Upper lobe of left lung (tissue), 6 donors: ENCODE data around the gene AFTPH. TPM values are rescaled to one million over a fixed set of nuclear protein-coding genes. Genes with fewer than 3 reads are reported as not detected.

Experiments
- ATAC-seq, 2 donors: fragments of 200-7000 bp; cut with Tn5 transposase; one replicate each; pipeline ENCODE4 v1.9.1; 2022; ENCODE audit warnings: mild to moderate bottlenecking in 2 of 2, moderate library complexity in 2 of 2; ENCODE audit not compliant: low FRiP score in 2 of 2
- DNase-seq, 2 donors: peaks; one replicate each; pipeline ENCODE4 v3.0.0-alpha.2; 2019 to 2020
- H3K27ac ChIP-seq, 4 donors: fragments of 200-600 bp; sonication (generic); one replicate each; pipeline ENCODE4 v1.5.1; 2016 to 2019
- H3K27me3 ChIP-seq, 4 donors: fragments of 200-600 bp; sonication (generic); one replicate each; pipeline ENCODE4 v1.5.1; 2017 to 2019
- H3K36me3 ChIP-seq, 4 donors: fragments of 200-600 bp; sonication (generic); one replicate each; pipeline ENCODE4 v1.5.1; 2016 to 2019
- H3K4me1 ChIP-seq, 4 donors: fragments of 200-600 bp; sonication (generic); one replicate each; pipeline ENCODE4 v1.5.1; 2018 to 2019
- H3K4me3 ChIP-seq, 4 donors: fragments of 200-600 bp; sonication (generic); one replicate each; pipeline ENCODE4 v1.5.1; 2017 to 2019; ENCODE audit warnings: mild to moderate bottlenecking in 2 of 4, moderate library complexity in 1 of 4
- H3K9me3 ChIP-seq, 4 donors: fragments of 200-600 bp; sonication (generic); one replicate each; pipeline ENCODE4 v1.5.1; 2018 to 2019
- CTCF ChIP-seq, 6 experiments: fragments of 450-650 bp in 4 of 6; fragments of 200-600 bp in 2 of 6; sonication (generic) in 2 of 6; IDR thresholded peaks; one replicate each; pipeline ENCODE4 v1.5.1; 2016 to 2019; ENCODE audit warnings: antibody characterized with exemption in 6 of 6
- EP300 ChIP-seq, 4 donors: sonication (generic); formaldehyde crosslinking; IDR thresholded peaks; one replicate each; pipeline ENCODE4 v1.5.1; 2017; ENCODE audit warnings: antibody characterized with exemption in 4 of 4, control low read depth in 2 of 4
- POLR2A ChIP-seq, 4 donors: fragments of 450-650 bp; IDR thresholded peaks; one replicate each; pipeline ENCODE4 v1.5.1; 2016 to 2017; ENCODE audit warnings: antibody characterized with exemption in 4 of 4, mild to moderate bottlenecking in 2 of 4
- POLR2AphosphoS5 ChIP-seq, 2 donors: sonication (generic); formaldehyde crosslinking; IDR thresholded peaks; one replicate each; pipeline ENCODE4 v1.5.1; 2017; ENCODE audit warnings: antibody characterized with exemption in 2 of 2
- WGBS, 2 donors: methylation state at CpG; one replicate each; pipeline ENCODE4 v1.1.5; 2017 to 2018; 5-methylcytosine and 5-hydroxymethylcytosine counted together
- total RNA-seq, 6 donors: library from RNA; depleted of rRNA in 4 of 6; stranded (reverse); fragments of >200 nt in 4 of 6; gene quantifications; one replicate each; pipeline versions ENCODE4 v1.1.0 to v1.2.1, GENCODE V29; 2016 to 2021
- donor health status: DM: no; HTN: no; CAD: no; lungs with moderate emphysema.
- donor health status: DM: no; HTN: yes; CAD: no; lungs with severe emphysema.

AFTPH gene
- total RNA-seq, 6 donors from 2014 or later: 21.5 to 72.9 (median 35.4) TPM

- Histone ChIP-seq H3K4me3 (no peak overlapping the region), H3K27ac (no peak overlapping the region), H3K36me3 (no peaks in the 10 kb centered on the region), H3K4me1 (no peaks in the 10 kb centered on the region), H3K27me3 (no peaks in the 10 kb centered on the region), H3K9me3 (no peaks in the 10 kb centered on the region)
- no peak for TF ChIP-seq EP300 (IDR thresholded peaks at IDR 0.05)
- TF ChIP-seq POLR2A (IDR thresholded peaks at IDR 0.05): no peak
- no peak for TF ChIP-seq POLR2AphosphoS5 (IDR thresholded peaks at IDR 0.05)
- TF ChIP-seq CTCF (IDR thresholded peaks at IDR 0.05): no peak
- 95 to 97% methylated on average over 2 of the region's 2 CpGs for WGBS, 2 donors
- no peak for DNase-seq
- ATAC-seq: no peak
Measured at GRCh38 chr2:64506686-64507085, 17.4 kb upstream of the AFTPH start.

GRCh38 chr2:64514008-64514407, 10.1 kb upstream of the AFTPH start:
- H3K4me1 ChIP-seq: no peaks in the 10 kb centered on the region
- no peak for ATAC-seq

GRCh38 chr2:64515086-64515485, 9.0 kb upstream of the AFTPH start:
- Histone ChIP-seq H3K27me3 (no peaks in the 10 kb centered on the region), H3K4me1 (no peaks in the 10 kb centered on the region), H3K4me3 (no peak overlapping the region), H3K36me3 (no peaks in the 10 kb centered on the region), H3K9me3 (no peaks in the 10 kb centered on the region), H3K27ac (no peak overlapping the region)
- DNase-seq (no peak), ATAC-seq (no peak)
- TF ChIP-seq EP300 (IDR thresholded peaks at IDR 0.05) (no peak), POLR2A (IDR thresholded peaks at IDR 0.05) (no peak), POLR2AphosphoS5 (IDR thresholded peaks at IDR 0.05) (no peak), CTCF (IDR thresholded peaks at IDR 0.05) (no peak)
- 74 to 81% methylated on average over 3 of the region's 3 CpGs for WGBS, 2 donors

More at GRCh38 chr2:64514008-64514407, 10.1 kb upstream of the AFTPH start:
- WGBS, 2 donors: 13 to 40% methylated on average over 1 of the region's 1 CpG
- TF ChIP-seq POLR2A (IDR thresholded peaks at IDR 0.05) (no peak), CTCF (IDR thresholded peaks at IDR 0.05) (no peak), EP300 (IDR thresholded peaks at IDR 0.05) (no peak), POLR2AphosphoS5 (IDR thresholded peaks at IDR 0.05) (no peak)
- no peaks in the 10 kb centered on the region for H3K27me3 ChIP-seq
- no peaks in the 10 kb centered on the region for H3K36me3 ChIP-seq
- no peak overlapping the region for H3K27ac ChIP-seq
- no peak for DNase-seq
- H3K4me3 ChIP-seq: no peak overlapping the region
- H3K9me3 ChIP-seq: no peaks in the 10 kb centered on the region

GRCh38 chr2:64516651-64517510, 7.2 kb upstream of the AFTPH start:
- TF ChIP-seq POLR2AphosphoS5 (IDR thresholded peaks at IDR 0.05) (no peak), CTCF (IDR thresholded peaks at IDR 0.05) (no peak), EP300 (IDR thresholded peaks at IDR 0.05) (no peak), POLR2A (IDR thresholded peaks at IDR 0.05) (no peak)

GRCh38 chr2:64517511-64517884, 6.6 kb upstream of the AFTPH start:
- Histone ChIP-seq H3K36me3 (no peaks in the 10 kb centered on the region), H3K27ac (no peak overlapping the region), H3K9me3 (no peaks in the 10 kb centered on the region), H3K4me3 (no peak overlapping the region), H3K4me1 (peaks cover 0 to under 1% (median under 1%) of the 10 kb centered on the region in 4 donors), H3K27me3 (no peaks in the 10 kb centered on the region)
- ATAC-seq (no peak), DNase-seq (no peak)
- no peak for TF ChIP-seq POLR2A (IDR thresholded peaks at IDR 0.05)

More at GRCh38 chr2:64516651-64517510, 7.2 kb upstream of the AFTPH start:
- Histone ChIP-seq H3K4me1 (no peaks in the 10 kb centered on the region), H3K9me3 (no peaks in the 10 kb centered on the region), H3K27ac (no peak overlapping the region), H3K4me3 (no peak overlapping the region), H3K27me3 (no peaks in the 10 kb centered on the region), H3K36me3 (no peaks in the 10 kb centered on the region)
- peak in 1 of 2 donors; percentile 37 for ATAC-seq
- 85% methylated on average over 7 of the region's 7 CpGs for WGBS, 2 donors
- DNase-seq: no peak
